Measurements from ENCODE around the gene COX7B2. TPM values are rescaled to one million over a fixed set of nuclear protein-coding genes. Genes with fewer than 3 reads are reported as not detected.

The COX7B2 gene
- total and polyA plus RNA-seq, 4 donors: not detected

- WGBS: 69% methylated on average over 3 of the region's 3 CpGs
- H3K4me1 ChIP-seq (ENCODE audit: control insufficient read depth in 4 of 4, insufficient read depth in 4 of 4, low read length in 3 of 4): no peaks in the 10 kb centered on the region
- no peak for TF ChIP-seq CTCF (IDR thresholded peaks at IDR 0.05; ENCODE audit: low read depth, low read length, missing input control)
- no peak for TF ChIP-seq SP1 (IDR thresholded peaks at IDR 0.05)
- TF ChIP-seq TAF1 (conservative IDR thresholded peaks at IDR 0.05): no peak
- TF ChIP-seq GABPA (IDR thresholded peaks at IDR 0.05 in 1 of 2, conservative IDR thresholded peaks at IDR 0.05 in 1 of 2): no peak
- no peak for TF ChIP-seq ATF3 (IDR thresholded peaks at IDR 0.05)
- TF ChIP-seq FOXA1 (IDR thresholded peaks at IDR 0.05): no peak
- no peak for TF ChIP-seq MAX (IDR thresholded peaks at IDR 0.05)
- TF ChIP-seq HNF4A (conservative IDR thresholded peaks at IDR 0.05): no peak
- no peak for TF ChIP-seq JUND (IDR thresholded peaks at IDR 0.05)
- no peak for TF ChIP-seq REST (IDR thresholded peaks at IDR 0.05)
- TF ChIP-seq RAD21 (IDR thresholded peaks at IDR 0.05): no peak
- no peak for TF ChIP-seq FOXA2 (IDR thresholded peaks at IDR 0.05)
- TF ChIP-seq RXRA (IDR thresholded peaks at IDR 0.05): no peak
- no peak for TF ChIP-seq ZBTB33 (IDR thresholded peaks at IDR 0.05)
- no peak for TF ChIP-seq EGR1 (IDR thresholded peaks at IDR 0.05; ENCODE audit: low read depth in 2 of 2)
- no peak for TF ChIP-seq NR2F2 (IDR thresholded peaks at IDR 0.05)
- TF ChIP-seq HNF4G (IDR thresholded peaks at IDR 0.05): no peak
- no peak for TF ChIP-seq YY1 (IDR thresholded peaks at IDR 0.05)
- no peaks in the 10 kb centered on the region for H3K9me3 ChIP-seq (ENCODE audit: control insufficient read depth in 4 of 4, low read length in 3 of 4)
- DNase-seq (ENCODE audit: low spot score): no peak
- H3K4me3 ChIP-seq (ENCODE audit: low read depth in 1 of 3, low read length in 3 of 3): no peak overlapping the region
- no peak overlapping the region for H3K9ac ChIP-seq (ENCODE audit: low read depth in 1 of 2, low read length in 2 of 2)
- H3K27me3 ChIP-seq (ENCODE audit: control insufficient read depth in 4 of 4, insufficient read depth in 4 of 4, low read length in 3 of 4): no peaks in the 10 kb centered on the region
- H3K36me3 ChIP-seq (ENCODE audit: control insufficient read depth in 4 of 4, insufficient read depth in 3 of 4, low read depth in 1 of 4, low read length in 3 of 4): no peaks in the 10 kb centered on the region
- no peak overlapping the region for H3K27ac ChIP-seq (ENCODE audit: low read depth in 1 of 2, low read length in 2 of 2)
Observed at GRCh38 chr4:46922205-46922604, 13.2 kb upstream of the COX7B2 start.

Data from liver (tissue), 9 donors.